Ishikawa (cell line): ENCODE results near the gene NOD1.

Experiments used
- CEBPB ChIP-seq: IDR thresholded peaks from 2 replicates; pipeline ENCODE4 v1.6.1; 2012
- CREB1 ChIP-seq: IDR thresholded peaks from 2 replicates; pipeline ENCODE4 v1.6.1; 2012; ENCODE audit warnings: low read depth
- EGR1 ChIP-seq: IDR thresholded peaks from 2 replicates; pipeline ENCODE4 v1.6.1; 2012
- EP300 ChIP-seq: IDR thresholded peaks from 2 replicates; pipeline ENCODE4 v1.6.1; 2012; ENCODE audit warnings: borderline replicate concordance
- FOXM1 ChIP-seq: IDR thresholded peaks from 2 replicates; pipeline ENCODE4 v1.6.1; 2012; ENCODE audit warnings: low read depth, borderline replicate concordance
- MAX ChIP-seq: IDR thresholded peaks from 2 replicates; pipeline ENCODE4 v1.6.1; 2012
- NFIC ChIP-seq: IDR thresholded peaks from 2 replicates; pipeline ENCODE4 v1.6.1; 2012
- RAD21 ChIP-seq: IDR thresholded peaks from 2 replicates; pipeline ENCODE4 v1.6.1; 2012; ENCODE audit warnings: low read depth
- REST ChIP-seq: IDR thresholded peaks from 2 replicates; pipeline ENCODE4 v1.6.1; 2012; ENCODE audit warnings: low read depth, mild to moderate bottlenecking
- TAF1 ChIP-seq: IDR thresholded peaks from 2 replicates; pipeline ENCODE4 v1.6.1; 2012; ENCODE audit warnings: low read depth, mild to moderate bottlenecking
- TCF12 ChIP-seq: IDR thresholded peaks from 2 replicates; pipeline ENCODE4 v1.6.1; 2012; ENCODE audit warnings: low read depth
- TEAD4 ChIP-seq: IDR thresholded peaks from 2 replicates; pipeline ENCODE4 v1.6.1; 2012
- USF1 ChIP-seq: IDR thresholded peaks from 2 replicates; pipeline ENCODE4 v1.6.1; 2012
- YY1 ChIP-seq: IDR thresholded peaks from 2 replicates; pipeline ENCODE4 v1.6.1; 2012; ENCODE audit warnings: low read depth
- ZBTB7A ChIP-seq: IDR thresholded peaks from 2 replicates; pipeline ENCODE4 v1.6.1; 2012; ENCODE audit warnings: low read depth

The NOD1 gene

GRCh38 chr7:30491417-30491816 is 12.8 kb upstream of the NOD1 start:
- no peak for TF ChIP-seq TAF1
- no peak for TF ChIP-seq TEAD4
- TF ChIP-seq NFIC, result no peak
- no peak for TF ChIP-seq YY1
- no peak for TF ChIP-seq EP300
- no peak for TF ChIP-seq EGR1
- no peak for TF ChIP-seq TCF12

GRCh38 chr7:30487371-30487770 is 8.8 kb upstream of the NOD1 start:
- TF ChIP-seq ZBTB7A (no peak), REST (no peak), MAX (no peak), EGR1 (no peak), FOXM1 (no peak), TCF12 (no peak), CEBPB (no peak), YY1 (no peak), EP300 (no peak), USF1 (no peak), RAD21 (no peak)

GRCh38 chr7:30485667-30486066 is 7.1 kb upstream of the NOD1 start:
- TF ChIP-seq FOXM1 (no peak), TAF1 (no peak), USF1 (no peak), NFIC (no peak), TCF12 (no peak), ZBTB7A (no peak), REST (no peak), MAX (no peak)

GRCh38 chr7:30479202-30480120 is 877 bp upstream of the NOD1 start:
- TF ChIP-seq FOXM1 (no peak), NFIC (no peak), TCF12 (no peak), CREB1 (no peak), CEBPB (no peak), REST (no peak), MAX (no peak), TAF1 (no peak), EGR1 (no peak), YY1 (no peak), USF1 (no peak)
